T-helper 2 cell treated with Interferon-gamma antibody and Interleukin-4, amounts not matched to agents 100 ng/mL and 5 ng/mL, for 36 hours (primary cell): ENCODE measurements around the gene TIMP4. TPM values are rescaled to one million over a fixed set of nuclear protein-coding genes. Genes with fewer than 3 reads are reported as not detected.

ENCODE experiments used
- intact Hi-C: fragments of 100-400 bp; cut with micrococcal nuclease; formaldehyde crosslinking; loops from one replicate; pipeline ENCODE4 v1.15.1; 2023
- total RNA-seq: library from RNA; stranded (reverse); gene quantifications from 2 replicates; pipeline ENCODE4 v1.2.3, GENCODE V29; 2022

Gene TIMP4
- not detected in 2 replicates for total RNA-seq

DNA sequence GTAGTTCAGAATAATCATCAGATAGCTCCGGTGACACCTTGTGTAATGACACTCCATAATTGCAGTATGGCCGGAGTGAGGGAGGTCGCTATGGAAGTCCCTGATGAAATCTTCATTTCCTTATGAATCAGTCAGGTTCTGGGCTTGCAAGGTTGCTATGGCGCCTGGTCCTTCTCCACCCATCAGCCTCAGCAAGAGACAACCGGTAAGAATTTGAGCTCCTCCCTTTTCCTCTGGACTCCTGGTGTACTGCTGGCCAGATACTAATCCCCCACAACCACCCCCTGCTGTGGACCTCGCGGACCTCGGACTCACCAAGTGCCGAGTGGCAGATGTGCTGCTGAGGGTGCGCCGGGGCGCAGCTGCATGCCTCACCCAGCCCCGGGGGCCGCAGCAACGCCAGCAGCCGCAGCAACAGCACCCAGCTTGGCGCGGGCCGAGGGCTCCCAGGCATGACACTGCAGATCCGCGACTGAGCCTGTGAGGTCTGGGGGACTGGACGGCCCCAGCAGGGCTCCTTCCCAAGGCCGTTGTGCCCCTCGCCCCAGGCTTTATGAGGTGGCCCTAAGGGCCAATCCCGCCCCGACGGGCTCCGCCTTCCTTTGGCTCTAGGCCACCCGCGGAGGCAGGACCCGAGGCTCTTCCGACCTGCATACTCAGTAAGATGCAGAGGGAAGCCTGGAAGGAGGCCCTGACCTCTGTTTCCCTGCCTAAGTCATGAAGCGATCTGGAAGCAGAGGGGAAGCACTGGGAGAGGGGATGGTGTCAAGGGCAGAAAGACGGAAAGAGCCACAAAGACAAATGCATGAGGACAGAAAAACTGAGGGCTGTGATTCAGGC is at the start of gene TIMP4:
Gene TIMP4 (minus strand): TSS at position 526 of the 840 bp plus-strand sequence. CDS start 72 bp downstream, at position 454.
- intact Hi-C loops = no loop called here

DNA sequence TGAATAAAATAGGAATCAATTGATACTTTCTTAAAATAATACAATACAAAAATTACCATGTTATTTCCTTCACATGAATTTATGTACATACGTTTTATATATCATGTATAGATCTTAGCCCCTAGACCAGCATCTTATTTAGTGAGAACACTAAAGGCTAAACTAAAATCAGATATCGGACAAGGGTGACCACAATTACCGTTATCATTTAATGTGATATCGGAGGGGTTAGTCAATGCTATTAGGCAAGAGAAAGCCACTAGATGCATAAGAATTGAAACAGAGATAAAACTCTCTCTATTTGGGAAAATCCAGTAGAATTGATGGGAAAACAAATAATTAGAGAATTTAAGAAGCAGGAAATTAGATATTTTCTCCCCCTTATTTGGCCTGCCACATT is 46.5 kb upstream of the TIMP4 start:
- intact Hi-C loops = no loop called here

DNA sequence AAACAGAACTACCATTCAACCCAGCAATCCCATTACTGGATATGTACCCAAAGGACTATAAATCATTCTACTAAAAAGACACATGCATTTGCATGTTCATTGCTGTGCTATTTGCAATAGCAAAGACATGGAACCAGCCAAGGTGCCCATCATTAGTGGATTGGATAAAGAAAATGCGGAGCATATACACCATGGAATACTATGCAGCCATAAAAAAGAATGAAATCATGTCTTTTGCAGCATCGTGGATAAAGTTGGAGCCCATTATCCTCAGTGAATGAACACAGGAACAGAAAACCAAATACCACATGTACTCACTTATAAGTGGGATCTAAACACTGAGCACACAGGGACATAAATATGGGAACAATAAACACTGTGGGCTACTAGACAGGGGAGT is 43.1 kb upstream of the TIMP4 start:
- intact Hi-C loops = no loop called here

DNA sequence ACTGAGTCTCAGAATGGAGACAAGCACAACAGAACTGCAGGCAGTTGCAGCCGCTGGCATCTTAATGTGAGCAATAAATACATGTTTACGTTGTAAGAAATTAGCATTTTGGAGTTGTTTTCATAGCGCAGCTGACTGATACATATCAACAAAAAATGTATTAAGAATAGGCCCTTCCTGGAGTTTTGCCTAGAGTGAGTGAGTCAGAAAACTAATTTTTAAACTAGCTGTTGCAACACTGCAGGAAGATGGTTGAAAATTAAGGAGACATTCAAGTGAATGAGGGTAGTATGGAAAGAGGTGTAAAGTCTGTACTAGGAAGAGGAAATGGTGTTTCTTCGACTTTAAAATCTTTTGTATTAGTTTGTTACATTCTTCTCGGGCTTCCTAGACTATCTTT is 39.6 kb upstream of the TIMP4 start:
- intact Hi-C loops = no loop called here

DNA sequence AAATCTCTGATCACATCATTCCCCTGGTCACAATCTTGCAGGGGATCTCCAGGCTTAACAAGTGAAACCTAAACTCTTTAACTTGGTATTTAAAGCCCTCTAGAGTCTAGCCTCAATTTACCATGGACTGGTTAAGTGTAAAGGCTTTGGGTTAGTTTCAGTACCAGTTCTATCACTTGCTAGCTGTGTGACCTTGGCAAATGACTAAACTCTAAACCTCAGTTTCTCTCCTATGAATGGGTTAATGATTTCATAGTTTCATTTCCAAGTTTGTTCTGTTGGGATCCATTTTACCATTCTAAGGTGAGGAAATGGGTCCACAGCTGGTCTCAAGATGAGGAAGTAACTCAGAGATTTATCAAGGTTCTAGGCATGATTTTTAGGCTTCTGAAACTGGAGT is 38.8 kb upstream of the TIMP4 start:
- intact Hi-C loops = no loop called here

DNA sequence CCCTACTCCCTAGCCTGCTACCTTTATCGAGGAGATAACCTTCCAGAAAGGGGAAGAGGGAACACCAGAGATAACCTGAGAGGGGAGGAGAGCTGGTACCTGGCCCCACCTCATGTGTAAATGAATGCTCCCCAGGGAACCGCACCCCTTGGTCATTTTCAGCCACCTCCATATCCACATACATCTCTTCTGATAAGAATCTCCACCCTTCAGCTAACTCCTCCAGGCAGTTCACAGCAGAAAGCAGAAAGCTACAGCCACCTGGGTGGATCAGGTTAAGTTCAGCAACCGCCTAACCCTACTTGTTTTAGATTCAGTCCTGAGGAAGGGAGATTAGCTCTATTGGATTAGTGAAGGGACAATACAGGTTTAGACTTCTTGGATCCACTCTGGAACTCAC is 38.0 kb upstream of the TIMP4 start:
- intact Hi-C loops = no loop called here

DNA sequence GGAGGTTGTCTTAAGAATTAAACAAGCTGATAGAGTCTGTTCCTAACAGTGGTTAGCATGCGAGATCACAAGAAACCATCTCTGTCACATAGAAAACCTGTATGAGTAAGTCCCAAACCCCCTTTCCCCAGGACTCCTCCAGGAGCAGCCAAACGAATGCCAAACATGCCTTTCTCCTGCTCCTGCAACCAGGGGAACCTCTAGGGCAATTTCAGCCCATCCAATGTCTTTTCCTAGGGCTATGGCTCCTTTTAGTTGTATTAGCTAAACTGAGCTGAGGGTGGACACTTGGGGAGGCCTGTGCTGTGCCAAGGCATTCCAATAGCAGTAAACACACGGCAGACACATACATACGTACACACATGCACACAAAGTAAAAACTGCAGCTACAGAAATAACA is 36.5 kb upstream of the TIMP4 start:
- intact Hi-C loops = no loop called here

DNA sequence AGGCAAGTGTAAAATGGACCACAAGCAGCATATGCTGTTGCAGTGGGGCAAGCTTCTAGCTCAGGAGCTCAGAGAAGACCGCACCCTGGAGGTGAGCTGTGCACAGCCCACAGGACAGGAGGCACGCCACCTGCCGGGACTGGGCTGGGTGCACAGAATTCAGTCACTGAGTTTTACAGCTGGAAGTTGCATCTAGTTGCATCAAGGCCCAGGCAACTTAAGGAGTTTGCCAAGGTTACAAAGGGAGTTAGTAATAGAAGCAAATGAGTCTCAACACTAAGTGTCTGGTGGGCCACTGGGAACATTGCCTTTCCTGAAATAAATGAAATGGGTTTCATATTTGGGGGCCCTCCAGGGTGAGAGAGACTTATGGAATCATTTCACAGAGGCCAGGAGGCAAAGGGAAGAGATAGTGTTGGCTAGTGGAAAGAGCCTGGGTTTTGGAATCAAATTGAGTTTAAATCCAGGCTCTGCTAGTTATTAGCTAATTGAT is 36.0 kb upstream of the TIMP4 start:
- intact Hi-C loops = loop anchor here (5.0 kb wide), 1 partner anchor 57 kb away; no protein-coding TSS in a partner anchor

DNA sequence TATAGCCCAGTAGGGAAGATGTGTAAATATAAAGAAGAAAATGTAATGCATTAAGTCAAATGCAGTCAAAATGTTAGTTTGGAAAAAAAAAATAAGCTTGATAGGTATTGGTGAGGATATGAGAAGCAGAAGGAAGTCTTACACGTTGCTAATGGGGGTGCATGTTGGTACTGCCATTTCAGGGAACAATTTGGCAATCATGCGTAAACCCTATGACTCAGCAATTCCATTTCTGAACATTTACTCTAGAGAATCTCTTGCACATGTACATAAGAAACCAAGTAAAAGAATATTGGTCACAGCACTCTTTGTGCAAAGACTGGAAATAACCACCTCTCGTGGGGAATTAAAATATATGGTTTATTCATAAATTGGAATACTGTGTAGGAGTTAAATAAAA is 35.5 kb upstream of the TIMP4 start:
- intact Hi-C loops = loop anchor here (5.0 kb wide), 1 partner anchor 57 kb away; no protein-coding TSS in a partner anchor

DNA sequence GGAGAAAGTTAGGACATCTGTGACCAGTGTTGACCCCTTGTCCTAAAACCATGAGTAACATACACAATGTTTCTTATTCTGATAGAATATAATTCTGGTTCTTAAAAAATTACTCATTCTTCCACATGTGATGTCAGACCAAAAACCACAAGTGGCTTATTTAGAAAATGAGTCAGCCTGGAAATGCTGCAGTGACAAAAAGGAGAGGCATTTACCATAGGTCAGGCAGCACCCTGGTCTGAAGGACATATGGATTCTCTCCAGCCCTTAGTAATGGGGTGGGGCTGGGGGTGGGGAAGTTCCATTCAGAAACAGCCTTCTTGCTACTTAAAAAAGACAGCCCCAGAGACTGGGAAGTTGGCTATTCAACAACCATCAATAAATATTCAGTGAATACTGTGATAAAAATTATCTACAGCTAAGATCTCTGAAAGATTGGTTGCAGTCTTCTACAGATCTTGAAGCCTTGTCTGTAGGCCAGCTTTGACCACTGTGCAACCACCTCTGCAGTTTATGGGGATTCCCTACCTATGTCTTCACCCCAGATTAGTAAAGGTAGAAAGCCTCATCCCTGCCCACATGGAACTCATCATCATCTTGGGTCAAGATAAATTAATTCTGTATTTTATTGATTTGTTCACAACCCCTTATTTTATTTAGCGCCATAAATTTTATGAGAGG is 34.9 kb upstream of the TIMP4 start:
- intact Hi-C loops = loop anchor here (2.0 to 5.0 kb wide), 2 partner anchors 56 to 291 kb away; partner anchors contain the start of gene TSEN2

DNA sequence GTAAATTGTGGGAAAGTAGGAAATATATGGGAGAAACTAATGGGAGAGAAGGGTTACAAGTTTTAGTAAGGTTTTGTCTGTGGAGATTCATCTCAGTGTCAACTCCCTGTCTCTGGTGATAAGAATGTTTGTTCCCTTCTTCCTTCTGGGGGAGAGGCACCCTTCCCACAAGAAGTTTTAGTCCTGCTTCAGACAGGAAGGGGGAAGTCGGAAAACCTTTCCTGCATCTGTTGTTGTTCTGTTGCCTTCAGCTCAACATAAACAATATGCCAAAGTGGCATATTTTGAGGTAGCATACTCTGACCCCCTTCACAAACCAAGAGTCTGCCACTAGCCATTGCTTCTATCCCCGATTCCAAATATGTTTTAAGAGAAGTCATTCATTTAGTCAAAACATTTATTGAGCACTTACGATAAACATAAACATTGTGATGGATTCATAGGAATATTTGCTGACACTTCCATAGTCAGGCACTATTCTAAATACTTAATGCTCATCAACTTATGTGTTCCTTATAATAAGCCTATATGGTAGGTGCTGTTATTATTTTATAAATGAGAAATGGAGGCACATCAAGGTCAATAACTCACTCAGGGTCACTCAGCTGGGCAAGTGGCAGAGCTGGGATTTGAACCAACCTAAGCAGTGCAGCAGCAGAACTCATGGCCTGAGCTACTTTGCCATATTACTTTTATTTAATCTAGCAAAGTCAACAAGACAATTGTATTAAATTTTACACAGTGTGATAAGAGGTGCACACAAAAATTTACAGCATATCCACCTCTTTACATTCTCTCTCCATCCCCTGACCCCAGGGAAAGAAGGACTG is 34.2 kb upstream of the TIMP4 start:
- intact Hi-C loops = loop anchor here (2.0 to 5.0 kb wide), 2 partner anchors 56 to 292 kb away; partner anchors contain the start of gene TSEN2

DNA sequence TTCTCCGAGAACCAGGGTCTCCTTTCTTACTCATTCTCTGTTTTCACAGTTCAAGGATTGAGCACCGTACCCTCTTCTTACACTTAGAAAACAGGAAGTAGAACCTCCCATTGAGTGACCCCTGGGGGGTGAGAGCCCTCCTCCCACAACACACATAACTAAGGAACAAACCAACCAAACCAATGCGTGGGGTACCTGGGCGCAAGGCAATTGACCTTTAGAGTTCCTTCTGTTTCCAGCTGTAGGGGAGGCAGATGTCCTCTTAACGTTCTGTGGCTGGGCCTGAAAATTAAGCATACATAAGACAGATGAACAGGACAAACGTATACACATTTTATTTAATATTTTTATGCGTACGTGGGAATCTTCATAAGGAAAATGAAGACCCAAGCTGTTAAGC is 33.5 kb upstream of the TIMP4 start:
- intact Hi-C loops = loop anchor here (2.0 to 5.0 kb wide), 2 partner anchors 55 to 293 kb away; partner anchors contain the start of gene TSEN2

DNA sequence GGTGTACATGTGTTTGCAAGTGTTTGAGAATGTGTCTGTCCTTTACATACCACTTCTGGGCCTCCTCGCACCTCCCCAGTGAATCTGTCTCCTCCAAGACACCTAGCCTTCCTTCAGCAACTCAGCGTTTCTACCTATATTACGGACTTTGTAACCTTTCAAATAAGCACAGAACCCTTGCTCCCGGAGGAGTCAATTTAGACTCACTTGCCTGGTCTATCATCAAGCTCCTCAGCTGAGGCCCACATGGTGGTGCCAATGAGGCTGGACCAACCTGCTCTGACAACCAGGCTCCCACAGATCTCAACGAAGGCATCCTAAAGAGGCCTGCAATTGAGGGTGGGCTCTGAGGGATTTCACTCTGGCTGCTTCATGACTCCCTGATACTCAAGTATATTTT is 32.8 kb upstream of the TIMP4 start:
- intact Hi-C loops = loop anchor here (5.0 kb wide), 1 partner anchor 54 kb away; no protein-coding TSS in a partner anchor

DNA sequence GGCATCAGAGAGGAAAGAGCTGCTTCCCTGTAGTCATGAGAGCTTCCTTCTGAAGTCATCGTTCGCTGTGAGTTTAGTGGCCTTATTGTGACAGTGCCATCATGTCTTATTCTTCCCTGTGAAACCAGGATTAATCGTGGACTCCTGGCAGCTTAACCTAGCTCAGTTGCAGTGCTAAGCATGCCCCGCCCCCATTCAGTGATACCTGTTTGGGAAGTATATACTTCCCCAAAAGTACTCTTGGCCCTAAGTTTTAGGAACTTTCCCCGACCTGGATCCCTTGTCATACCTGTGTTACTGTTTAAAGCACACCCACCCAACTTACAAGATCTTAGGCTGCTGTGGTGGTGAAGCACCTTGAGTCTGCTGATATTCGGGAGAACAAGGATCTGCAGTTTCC is 32.1 kb upstream of the TIMP4 start:
- intact Hi-C loops = loop anchor here (5.0 kb wide), 1 partner anchor 54 kb away; no protein-coding TSS in a partner anchor

DNA sequence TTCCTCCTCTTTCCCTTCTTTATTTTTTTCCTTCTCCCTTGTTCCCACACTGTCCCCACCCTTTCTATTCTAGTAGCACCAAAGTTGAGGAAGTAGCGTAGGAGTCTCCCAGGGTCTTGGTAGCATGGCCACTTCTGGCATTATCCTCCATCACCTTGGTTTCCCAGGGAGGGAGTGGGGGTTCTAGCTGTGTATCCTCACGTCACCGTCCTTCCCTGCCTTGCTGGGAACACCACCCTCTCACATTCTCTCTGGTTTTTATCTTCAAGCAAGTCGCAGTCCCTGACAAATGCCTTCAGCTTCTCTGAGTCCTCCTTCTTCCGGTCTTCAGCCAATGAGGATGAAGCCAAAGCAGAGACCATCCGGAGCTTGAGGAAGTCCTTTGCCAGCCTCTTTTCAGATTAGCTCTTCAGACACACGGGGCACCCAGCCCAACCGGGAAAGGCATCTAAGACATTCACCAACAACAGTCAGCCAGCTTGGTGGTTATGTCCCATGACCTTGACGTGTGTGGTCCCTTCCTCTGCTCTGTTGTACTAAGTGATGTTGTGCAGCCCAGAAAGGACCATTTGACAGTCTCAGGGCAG is 31.6 kb upstream of the TIMP4 start:
- intact Hi-C loops = loop anchor here (5.0 kb wide), 1 partner anchor 53 kb away; no protein-coding TSS in a partner anchor

DNA sequence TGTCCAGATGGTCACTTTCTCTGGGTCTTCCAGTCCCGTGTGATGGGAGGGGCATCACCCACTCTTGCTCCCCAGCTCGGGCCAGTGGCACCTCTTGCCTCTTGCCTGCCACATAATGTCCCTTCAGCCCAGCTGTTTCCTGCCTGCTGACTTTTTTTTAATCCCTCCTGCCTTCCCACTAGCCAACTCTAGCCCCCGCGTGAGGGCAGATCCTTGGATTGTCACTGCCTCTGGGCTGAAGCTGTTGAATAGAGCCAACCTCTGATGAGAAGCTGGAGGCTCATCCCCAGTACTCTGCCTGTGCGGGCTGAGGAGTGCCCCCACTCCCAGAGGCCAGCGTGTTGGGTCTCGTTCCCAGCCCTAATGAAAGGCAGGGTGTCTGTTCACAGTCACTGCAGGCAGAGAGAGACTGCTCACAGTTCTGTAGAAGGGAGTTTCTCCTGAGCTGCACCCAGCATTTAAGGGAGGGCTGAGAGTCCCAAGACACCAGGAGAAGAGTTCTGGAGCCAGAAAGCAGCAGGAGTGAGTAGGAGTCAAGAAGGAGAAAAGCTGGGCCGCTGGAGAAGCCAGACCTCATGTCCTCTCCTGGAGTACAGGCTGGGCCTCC is 30.1 kb upstream of the TIMP4 start:
- intact Hi-C loops = loop anchor here (5.0 kb wide), 1 partner anchor 194 kb away; no protein-coding TSS in a partner anchor

DNA sequence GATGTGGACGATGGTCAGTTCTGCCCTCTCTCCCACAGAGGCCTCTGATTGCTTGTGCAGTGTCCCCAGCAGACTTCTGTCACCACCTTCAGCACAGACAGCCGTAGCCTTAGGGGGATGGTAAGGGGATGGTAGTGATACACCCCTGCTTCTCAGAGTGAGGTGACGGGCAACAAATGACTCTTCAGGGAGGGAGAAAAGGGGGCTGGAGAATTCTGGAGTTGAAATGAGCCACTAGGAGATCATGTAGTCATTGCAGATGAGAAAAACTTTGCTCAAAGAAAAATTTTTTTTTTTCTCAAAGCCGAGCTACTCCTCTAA is 29.6 kb upstream of the TIMP4 start:
- intact Hi-C loops = loop anchor here (5.0 kb wide), 1 partner anchor 194 kb away; no protein-coding TSS in a partner anchor

DNA sequence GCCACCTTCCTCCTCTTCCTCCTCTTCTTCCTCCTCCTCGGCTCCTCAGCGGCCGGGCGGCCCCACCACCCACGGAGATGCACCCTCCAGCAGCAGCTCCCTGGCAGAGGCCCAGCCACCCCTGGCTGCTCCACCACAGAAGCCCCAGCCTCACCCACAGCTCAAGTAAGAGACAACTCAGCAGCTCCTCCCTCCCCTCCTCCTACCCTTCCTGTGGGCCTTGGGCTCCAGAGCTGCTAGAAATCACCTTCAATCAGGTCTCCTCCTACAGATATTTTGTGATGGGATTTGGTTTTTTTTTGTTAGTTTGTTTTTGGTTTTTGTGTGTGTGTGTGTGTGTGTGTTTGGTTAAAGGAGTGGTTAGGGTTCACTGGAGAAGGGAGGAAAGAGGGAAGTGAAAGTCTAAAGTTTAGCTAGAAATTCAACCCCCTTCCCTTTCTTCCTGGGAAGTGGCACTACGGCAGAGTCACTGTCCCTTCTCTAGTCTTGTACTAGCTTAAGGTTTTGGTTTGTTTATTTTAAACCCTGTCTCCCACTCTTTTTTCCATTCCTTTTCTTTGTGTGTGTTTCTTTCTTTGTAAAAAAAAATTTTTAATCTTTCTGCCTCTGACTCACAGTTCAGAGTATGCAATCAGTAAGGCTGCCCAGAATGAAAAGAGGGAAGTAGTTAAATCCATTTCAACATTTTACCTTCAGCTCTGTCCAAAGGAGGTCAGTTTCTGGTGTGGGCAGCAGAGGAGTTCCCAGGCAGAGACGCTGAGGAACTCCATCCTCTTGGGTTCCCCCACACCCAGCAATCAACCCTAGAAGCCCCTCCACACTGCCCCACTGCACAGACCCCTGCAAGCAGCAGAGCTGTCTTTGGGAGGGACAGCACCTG is 29.0 kb upstream of the TIMP4 start:
- intact Hi-C loops = loop anchor here (5.0 kb wide), 1 partner anchor 195 kb away; no protein-coding TSS in a partner anchor
